NCI-H748 (cell line): Measurements from ENCODE around the gene DLG2.

Source experiments
- DNase-seq: peaks from one replicate; lab custom pipeline; 2025; ENCODE audit not compliant: unreplicated experiment; lab: John Stamatoyannopoulos, UW

DLG2 gene

GRCh38 chr11:83715927-83716535, 1911.1 kb downstream of the DLG2 start:
- no peak for DNase-seq

GRCh38 chr11:83713708-83714107, 1913.4 kb downstream of the DLG2 start:
- DNase-seq = no peak

GRCh38 chr11:83711106-83711527, 1916.0 kb downstream of the DLG2 start:
- DNase-seq = no peak

- DNase-seq = no peak
Measured at GRCh38 chr11:83709434-83709833, 1917.7 kb downstream of the DLG2 start.

GRCh38 chr11:83706566-83706965, 1920.6 kb downstream of the DLG2 start:
- DNase-seq = no peak

GRCh38 chr11:83702796-83703195, 1924.3 kb downstream of the DLG2 start:
- no peak for DNase-seq

- no peak for DNase-seq
Measured at GRCh38 chr11:83697518-83697917, 1929.6 kb downstream of the DLG2 start.

GRCh38 chr11:83695046-83695445, 1932.1 kb downstream of the DLG2 start:
- DNase-seq = no peak

- no peak for DNase-seq
Measured at GRCh38 chr11:83694191-83694910, 1932.8 kb downstream of the DLG2 start.

GRCh38 chr11:83693306-83693992, 1933.7 kb downstream of the DLG2 start:
- DNase-seq = no peak

GRCh38 chr11:83692675-83693074, 1934.5 kb downstream of the DLG2 start:
- DNase-seq = no peak

- no peak for DNase-seq
Measured at GRCh38 chr11:83691451-83691950, 1935.6 kb downstream of the DLG2 start.

GRCh38 chr11:83689144-83689780, 1937.9 kb downstream of the DLG2 start:
- DNase-seq = no peak

- DNase-seq = peak; percentile 29
Measured at GRCh38 chr11:83687787-83688186, 1939.4 kb downstream of the DLG2 start.

- DNase-seq = no peak
Measured at GRCh38 chr11:83685730-83686129, 1941.4 kb downstream of the DLG2 start.

- no peak for DNase-seq
Measured at GRCh38 chr11:83684071-83684470, 1943.1 kb downstream of the DLG2 start.

- DNase-seq = no peak
Measured at GRCh38 chr11:83682611-83682973, 1944.6 kb downstream of the DLG2 start.

GRCh38 chr11:83681906-83682610, 1945.1 kb downstream of the DLG2 start:
- no peak for DNase-seq

- peak; percentile 54 for DNase-seq
Measured at GRCh38 chr11:83681031-83681781, 1945.9 kb downstream of the DLG2 start.

GRCh38 chr11:83680321-83680720, 1946.8 kb downstream of the DLG2 start:
- peak; percentile 68 for DNase-seq
